Activated CD8-positive, alpha-beta memory T cell treated with anti-CD3 and anti-CD28 coated beads for 36 hours (primary cell): Measurements from ENCODE around the gene NT5DC2. TPM values are rescaled to one million over a fixed set of nuclear protein-coding genes. Genes with fewer than 3 reads are reported as not detected.

ENCODE experiments used
- CTCF ChIA-PET: fragments of 350-600 bp; sonication (Branson Sonifier 250); formaldehyde crosslinking; loops from one replicate; lab custom pipeline; 2021; ENCODE audit warnings: antibody characterized with exemption; lab: Charles Lee
- POLR2A ChIA-PET: fragments of 350-600 bp; sonication (Branson Sonifier 250); formaldehyde crosslinking; loops from one replicate; lab custom pipeline; 2021; ENCODE audit warnings: antibody characterized with exemption; lab: Charles Lee
- total RNA-seq, 2 experiments: library from RNA; stranded (reverse); gene quantifications; one replicate each; pipeline ENCODE4 v1.2.3, GENCODE V29; 2021

The NT5DC2 gene
- total RNA-seq, 2 experiments from 2014 or later: 97.3 to 99.2 TPM

DNA sequence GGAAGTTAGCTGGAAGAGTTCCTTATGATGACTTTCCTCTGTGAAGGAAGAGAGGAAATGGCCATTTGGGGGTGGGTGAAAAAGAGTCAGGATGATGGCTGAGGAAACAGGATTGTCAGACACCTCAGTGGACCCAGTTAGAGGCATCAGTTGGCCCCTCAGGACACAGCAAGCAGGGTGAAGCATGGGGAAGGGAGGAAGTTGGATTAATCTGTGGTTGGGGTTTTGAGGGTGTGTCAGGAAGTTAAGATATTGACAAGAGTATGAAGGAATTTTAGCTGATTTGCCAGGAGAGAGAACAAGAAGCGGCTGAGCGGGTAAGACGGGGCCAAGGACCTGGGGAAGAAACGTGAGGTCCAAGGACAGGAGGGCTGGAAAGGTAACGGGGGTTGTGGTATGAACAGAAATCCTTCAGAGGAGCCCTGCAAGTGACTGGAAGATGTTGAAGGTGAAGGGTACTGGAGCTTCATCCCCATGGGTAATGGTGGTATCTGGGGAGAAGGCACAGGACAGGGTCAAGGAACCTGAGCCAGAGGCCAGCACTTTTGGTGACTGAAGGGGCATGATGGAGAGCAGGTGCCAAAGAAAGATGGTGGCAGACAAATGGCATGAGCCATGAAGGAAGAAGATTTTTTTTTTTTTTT, 5.5 kb upstream of the NT5DC2 start:
- ChIA-PET POLR2A (interaction anchor here (0.7 kb wide), 1 partner anchor 1018 kb away, joined by 5 read pairs; no protein-coding TSS in a partner anchor), CTCF (interaction anchor here (0.7 to 1.2 kb wide), 2 partner anchors 13 to 118 kb away, joined by 3 read pairs; no protein-coding TSS in a partner anchor)

DNA sequence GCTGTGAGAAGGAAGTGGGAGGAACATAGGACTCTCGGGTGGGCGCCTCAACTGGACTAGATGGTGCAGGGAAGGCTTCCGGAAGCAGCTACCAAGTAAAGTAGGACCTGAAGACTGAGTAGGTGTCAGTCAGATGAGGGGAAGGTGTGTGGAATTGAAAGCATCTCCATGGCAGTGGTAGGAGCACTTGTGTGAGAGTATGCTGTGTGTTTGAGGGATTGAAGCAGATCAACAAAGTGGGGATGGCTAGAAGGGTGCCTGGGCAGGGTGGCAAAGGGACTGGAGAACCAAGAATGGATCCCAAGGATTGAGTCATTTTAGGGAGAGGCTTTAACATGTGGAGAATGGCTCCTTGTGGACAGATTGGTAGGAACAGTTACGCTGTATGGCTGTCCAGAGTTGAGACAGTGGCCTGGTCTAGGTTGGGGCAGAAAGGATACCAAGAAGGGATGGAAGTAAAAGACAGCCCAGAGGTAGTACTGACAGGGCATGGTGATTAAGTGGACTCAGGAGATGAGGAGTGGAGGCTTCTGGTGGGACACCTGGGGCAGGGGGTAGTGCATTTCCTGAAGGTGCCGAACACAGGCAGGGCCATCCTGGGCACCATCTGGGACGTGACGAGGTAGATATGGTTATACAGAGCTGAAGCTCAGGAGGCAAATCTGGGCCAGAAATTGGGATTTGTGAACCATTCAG, 4.2 kb upstream of the NT5DC2 start:
- ChIA-PET POLR2A (no interaction called here), CTCF (interaction anchor here (1.0 kb wide), 1 partner anchor 98 kb away, joined by 3 read pairs; no protein-coding TSS in a partner anchor)

DNA sequence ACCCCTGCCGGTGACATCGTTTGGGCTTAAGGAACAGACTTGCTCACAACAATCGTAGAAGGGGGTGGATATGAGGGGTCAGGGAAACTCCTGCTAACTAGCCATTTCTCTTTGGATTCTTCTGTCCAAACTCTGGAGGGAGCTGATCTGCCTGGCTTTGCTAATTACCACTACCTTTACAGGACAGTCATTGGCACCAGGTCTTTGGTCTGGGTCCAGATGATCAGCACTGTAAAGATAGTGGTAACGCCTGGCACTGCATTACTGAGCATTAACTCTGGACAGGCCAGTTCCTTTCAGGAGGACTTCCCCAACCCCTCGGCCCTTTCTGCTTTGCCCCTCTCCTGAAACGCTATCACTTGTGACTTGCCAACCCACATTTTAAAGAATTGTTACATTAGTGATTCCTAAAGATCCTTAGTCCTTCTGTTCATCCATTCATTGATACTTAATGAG, 3.5 kb upstream of the NT5DC2 start:
- CTCF ChIA-PET: interaction anchor here (1.0 kb wide), 1 partner anchor 98 kb away, joined by 3 read pairs; no protein-coding TSS in a partner anchor
- POLR2A ChIA-PET: no interaction called here

DNA sequence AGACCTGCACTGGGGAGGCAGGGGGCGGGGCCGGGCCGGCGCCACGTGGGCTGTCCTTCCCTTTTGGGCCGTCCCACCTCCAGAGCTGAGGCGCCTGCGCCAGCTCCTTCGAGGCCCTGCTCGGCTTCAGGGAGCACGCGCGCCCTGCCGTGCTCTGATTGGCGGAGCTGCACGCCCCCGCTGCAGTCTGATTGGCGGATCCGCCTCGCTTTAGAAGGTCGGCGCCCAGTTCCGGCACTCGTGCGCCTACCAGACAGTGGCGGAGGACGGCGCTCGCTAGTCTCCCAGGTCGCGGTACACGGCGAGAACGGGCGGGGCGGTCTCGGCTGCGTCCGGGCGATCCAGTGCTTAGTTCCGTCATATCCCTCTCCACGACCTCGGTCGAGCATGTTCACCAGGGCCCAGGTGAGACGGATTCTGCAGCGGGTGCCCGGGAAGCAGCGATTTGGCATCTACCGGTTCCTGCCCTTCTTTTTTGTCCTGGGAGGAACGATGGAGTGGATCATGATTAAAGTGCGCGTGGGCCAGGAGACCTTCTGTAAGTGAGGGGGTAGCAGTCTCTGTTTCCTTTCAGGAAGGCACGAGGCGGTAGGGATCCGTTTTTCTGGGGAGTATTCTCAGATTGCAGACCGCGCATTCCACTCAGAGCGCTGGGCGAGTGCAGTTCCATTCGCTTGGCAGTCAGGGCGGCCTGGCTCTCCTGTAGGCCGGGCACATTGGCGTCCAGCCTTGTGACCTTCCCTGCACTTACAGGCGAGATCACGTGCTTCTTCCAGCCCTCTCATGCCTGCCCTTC, 2.9 kb upstream of the NT5DC2 start, which contains the start of gene UQCC5:
TSS of gene UQCC5 (plus strand) at position 237 of the 796 bp plus-strand sequence. CDS start at position 388, 151 bp downstream.
- CTCF ChIA-PET: interaction anchor here (0.7 to 1.3 kb wide), 5 partner anchors 8 to 482 kb away, joined by 3 read pairs; no protein-coding TSS in a partner anchor
- POLR2A ChIA-PET: interaction anchor here (0.7 to 1.2 kb wide), 4 partner anchors 10 to 169 kb away, joined by 3 read pairs; partner anchors contain the start of genes GLT8D1 and SPCS1

DNA sequence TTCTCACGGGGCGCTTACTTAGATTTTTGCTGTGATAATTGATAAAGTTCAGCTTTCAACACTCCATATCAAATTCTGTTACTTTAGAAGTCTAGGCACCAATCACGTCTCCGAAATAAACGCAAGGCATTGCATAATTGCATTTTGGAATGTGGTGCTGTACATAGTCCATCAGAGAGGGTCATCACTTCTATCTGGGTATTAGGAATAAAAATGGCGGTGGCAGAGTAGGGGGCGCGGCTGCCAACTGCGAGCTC, 2.4 kb upstream of the NT5DC2 start:
- CTCF ChIA-PET: interaction anchor here (0.7 to 1.3 kb wide), 4 partner anchors 9 to 481 kb away, joined by 3 read pairs; no protein-coding TSS in a partner anchor
- POLR2A ChIA-PET: interaction anchor here (0.7 to 1.2 kb wide), 4 partner anchors 9 to 169 kb away, joined by 3 read pairs; partner anchors contain the start of genes GLT8D1 and SPCS1

DNA sequence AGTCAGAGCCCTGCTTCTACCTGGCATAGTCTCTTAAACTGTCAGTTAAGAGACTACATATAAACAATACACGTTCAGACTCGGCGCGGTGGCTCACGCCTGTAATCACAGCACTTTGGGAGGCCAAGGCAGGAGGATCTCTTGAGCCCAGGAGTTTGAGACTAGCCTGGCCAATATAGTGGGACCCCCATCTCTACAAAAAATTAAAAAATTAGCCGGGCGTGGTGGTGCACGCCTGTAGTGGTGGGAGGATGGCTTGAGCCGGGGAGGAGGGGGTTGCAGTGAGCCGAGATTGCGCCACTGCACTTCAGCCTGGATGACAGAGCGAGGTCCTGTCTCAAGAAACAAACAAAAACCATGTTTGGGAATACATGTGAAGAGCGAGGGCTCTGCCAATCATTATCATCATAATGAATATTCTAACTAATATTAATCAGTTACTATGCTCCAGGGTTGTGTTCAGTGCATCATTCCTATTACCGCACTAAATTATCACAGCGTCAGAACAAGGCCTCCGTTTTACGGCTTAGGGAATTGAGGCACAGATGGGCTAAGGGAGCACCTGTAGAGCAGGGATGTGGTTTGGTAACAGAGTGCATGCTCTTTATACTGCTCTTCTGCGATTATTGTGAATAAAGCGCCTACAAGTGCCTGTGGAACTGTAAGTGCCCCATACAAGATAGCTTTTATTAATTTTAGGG, 1.9 kb upstream of the NT5DC2 start:
- ChIA-PET POLR2A (interaction anchor here (0.7 to 1.2 kb wide), 4 partner anchors 9 to 170 kb away, joined by 3 read pairs; partner anchors contain the start of genes GLT8D1 and SPCS1), CTCF (interaction anchor here (0.7 to 1.3 kb wide), 4 partner anchors 9 to 481 kb away, joined by 3 read pairs; no protein-coding TSS in a partner anchor)

DNA sequence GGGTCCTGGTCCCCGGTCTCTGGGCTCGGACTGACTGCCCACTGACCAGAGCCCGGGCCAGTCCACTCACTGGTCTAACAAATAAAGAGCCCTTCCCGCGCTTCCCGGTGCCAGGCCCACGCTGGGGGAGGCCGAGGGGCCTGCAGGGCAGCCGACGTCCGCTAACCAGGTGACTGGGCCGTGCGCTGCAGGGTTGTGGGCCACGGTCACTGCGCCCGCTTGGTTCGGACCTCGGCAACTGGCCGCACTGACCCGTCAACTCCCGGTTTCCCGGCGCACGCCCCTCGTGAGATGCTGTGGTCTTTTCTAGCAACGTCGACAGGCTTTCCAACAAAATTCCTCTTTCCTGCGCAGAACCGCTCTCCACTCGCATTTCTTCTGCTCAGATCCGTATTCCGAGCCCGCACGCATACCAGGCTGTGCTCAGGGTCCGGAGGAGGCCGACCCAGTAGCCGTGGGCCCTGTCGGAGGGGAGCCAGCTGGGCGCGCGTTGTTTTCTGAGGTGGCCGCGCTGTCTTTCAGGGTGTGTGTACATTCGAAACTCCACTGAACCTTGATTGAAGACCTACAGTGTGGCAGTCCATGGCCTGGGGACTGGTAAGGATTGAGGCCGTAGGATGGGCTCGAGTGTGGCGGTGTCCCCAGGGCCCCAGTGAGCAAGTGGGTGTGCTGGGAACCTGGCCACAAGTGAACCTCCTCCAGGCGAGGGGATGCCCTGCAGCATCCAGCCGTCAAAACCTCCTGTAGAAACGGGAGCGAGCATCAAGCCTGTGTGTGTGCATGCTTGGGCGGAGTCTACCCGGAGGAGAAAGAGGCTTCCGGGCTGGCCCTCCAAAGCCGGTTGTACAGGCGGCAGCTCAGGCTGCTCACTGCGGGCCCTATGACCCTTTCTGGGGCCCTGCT, 875 bp upstream of the NT5DC2 start:
- ChIA-PET POLR2A (interaction anchor here (0.6 kb wide), 1 partner anchor 134 kb away, joined by 3 read pairs; no protein-coding TSS in a partner anchor), CTCF (no interaction called here)

DNA sequence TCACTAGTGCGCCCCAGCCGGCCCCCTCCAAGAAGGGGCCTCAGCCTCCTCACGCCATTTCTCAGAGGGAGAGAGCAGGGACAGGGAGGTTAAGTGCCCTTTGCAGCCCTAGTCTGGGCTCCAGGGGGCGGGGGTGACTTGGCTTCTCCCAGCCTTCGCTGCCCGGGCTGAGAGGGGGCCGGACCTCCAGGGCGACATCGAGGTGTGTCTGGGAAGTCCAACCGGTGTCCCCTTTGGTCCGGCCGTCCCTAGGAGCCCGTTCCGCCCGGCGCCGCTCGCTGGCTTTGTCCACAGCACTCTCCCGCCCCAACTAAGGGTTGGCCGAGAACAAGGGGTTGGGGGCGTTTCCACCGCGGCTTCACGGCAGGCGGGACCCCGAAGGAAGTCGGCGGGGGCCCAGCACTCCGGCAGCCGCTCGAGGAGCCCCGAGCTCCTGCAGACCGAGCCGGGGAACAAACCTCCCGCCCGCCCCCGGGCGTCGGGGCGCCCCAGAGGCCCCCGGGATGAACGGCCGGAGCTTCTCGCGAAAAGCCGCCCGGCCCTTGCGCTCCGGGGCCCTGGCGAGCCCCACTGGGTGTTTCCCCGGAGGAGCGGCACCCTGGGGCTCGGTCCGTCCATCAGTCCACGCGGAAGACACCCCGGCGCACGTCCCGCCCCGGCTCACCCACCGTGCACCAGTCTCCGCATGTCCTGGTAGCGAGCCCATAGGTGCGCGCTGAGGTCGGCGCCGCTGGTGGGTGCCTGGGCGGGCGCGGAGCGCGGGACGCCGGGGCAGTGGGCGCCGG, 627 bp downstream of the NT5DC2 start:
- ChIA-PET CTCF (no interaction called here), POLR2A (interaction anchor here (0.6 to 1.0 kb wide), 2 partner anchors 9 to 87 kb away, joined by 3 read pairs; no protein-coding TSS in a partner anchor)

DNA sequence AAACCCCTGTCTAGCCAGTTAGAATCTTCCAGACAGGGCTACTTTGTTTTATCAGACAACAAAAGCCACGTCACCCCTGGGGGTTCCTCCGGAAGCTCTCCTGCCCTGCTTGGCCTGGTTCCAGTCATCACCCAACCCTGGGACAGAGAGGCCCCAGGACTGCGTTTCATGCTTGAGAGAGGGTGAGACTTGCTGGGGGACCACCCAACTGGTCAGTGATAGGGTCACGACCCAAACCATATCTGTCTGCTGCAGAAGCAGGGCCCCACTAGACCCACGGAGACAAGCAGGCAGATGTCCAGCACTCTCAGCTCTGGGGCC, 1.2 kb downstream of the NT5DC2 start:
- CTCF ChIA-PET: no interaction called here
- POLR2A ChIA-PET: interaction anchor here (0.6 to 1.0 kb wide), 2 partner anchors 9 to 88 kb away, joined by 3 read pairs; no protein-coding TSS in a partner anchor

DNA sequence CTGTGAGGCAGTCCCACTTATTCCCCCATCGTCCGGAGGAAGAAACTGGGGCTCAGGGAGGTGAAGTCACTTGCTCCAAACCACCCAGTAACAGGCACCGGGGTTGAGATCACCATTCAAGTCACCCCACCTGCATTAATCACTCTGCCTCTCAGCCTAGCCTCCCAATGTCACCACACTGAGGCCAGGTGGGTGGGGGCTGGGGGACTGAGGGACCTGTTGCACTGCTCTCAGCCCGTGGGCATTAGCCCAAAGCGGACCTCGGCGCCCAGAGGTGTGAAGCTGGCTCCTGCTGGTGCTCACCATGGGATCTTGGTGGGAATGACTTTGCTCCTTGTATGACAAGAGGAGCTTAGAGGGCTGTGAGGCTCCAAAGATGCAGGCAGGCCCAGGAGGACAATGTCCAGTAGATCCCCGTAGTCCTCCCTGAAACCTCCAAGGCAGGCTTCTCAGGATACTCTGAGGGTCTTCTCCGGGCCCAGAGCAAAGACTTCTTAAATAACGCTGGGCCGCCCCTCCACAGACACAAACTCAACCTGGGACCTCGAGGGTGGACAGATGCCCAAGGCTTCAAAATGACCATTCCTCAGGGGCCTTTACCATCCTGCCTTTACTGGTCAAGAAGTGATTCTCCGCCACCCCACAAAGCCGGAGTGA, 1.7 kb downstream of the NT5DC2 start:
- POLR2A ChIA-PET: no interaction called here
- CTCF ChIA-PET: no interaction called here

DNA sequence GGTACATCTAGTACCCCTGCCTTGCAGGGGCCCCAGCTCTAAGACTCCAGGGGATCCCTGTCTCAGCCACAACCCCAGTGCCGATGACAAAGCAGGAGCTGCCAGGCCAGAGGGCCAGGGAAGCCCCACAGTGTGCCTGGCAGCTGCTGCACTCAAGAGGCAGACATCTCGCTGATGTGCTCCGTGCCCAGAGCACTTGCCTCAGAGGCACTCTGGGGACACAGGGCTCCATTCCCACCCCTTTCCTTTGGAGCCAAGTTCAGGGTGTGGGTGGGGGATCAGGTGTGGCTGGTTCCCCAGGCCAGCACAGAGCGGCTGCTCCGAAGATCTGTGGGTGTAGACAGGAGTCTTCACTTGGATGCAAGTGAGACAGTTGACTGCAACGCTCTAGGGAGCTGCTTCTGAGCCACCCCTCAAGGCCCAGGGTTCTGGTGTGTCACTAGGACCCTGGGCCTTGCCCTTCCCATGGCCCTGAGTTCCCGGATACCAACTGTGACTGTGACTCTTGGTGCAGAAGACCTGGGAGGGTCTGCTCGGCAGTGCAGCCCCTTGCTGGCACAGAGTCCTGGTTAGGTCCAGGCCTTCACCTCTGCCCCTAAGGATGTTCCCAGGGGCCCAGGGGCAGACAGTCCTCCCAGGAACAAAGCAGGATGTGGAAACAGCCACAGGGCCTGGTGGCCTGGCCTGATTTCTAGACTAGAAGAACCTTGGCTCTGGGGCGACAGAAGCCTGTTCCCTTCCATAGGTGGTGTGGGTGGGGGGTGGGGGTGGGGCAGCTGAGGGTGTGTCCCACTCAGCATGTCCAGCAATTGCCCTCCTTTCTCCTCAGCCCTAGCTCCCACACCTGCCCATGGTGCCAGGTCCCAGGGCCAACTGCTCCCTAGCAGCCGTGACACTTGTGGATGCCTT, 2.5 kb downstream of the NT5DC2 start:
- ChIA-PET CTCF (interaction anchor here (1.2 kb wide), 1 partner anchor 132 kb away, joined by 3 read pairs; no protein-coding TSS in a partner anchor), POLR2A (no interaction called here)

DNA sequence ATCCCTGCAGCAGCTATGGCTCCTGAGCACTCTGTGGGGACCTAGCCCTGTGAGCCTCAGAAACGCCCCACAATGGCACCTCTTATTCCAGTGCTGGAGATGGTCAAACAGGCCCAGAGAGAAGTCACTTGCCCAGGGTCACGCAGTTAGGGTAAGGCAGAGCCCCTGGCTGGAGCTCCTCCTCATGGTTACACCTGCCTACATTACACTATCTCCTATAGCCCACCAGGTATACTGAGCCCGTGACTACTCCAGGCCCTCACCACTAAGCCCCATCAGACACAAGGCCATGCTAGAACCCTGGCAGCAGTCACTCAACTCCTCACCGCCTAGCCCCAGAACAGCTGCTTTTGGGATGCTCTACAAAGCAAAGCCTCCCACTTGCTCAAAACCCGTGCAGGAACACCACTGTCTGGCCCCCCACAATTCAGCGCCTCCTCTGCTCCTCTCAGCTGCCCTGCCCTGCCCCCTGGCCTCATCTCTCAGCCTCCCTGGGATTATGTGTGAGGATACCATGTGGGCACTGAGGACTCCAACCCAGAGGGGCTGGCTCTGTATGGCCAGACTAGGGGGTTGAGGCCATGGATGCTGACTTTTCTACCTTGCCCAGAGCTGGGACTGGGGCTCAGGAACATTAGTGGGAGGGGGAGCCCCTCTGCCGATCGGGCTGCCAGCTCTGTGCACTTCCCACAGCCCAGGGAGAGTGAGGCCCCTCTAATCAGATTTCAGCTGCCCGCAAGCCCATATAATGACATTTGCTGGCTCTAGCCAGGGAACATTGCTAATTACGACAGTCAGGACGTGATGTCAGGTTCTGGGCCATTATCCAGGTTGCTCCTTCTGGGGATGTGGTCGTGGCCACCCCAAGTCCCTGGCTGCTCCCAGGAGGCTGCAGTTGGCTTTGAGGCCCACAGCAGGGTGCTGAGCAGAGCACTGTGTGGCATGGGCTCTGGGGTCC, 4.0 kb downstream of the NT5DC2 start:
- CTCF ChIA-PET: interaction anchor here (1.2 kb wide), 1 partner anchor 134 kb away, joined by 3 read pairs; no protein-coding TSS in a partner anchor
- POLR2A ChIA-PET: interaction anchor here (0.6 kb wide), 1 partner anchor 19 kb away, joined by 4 read pairs; no protein-coding TSS in a partner anchor

DNA sequence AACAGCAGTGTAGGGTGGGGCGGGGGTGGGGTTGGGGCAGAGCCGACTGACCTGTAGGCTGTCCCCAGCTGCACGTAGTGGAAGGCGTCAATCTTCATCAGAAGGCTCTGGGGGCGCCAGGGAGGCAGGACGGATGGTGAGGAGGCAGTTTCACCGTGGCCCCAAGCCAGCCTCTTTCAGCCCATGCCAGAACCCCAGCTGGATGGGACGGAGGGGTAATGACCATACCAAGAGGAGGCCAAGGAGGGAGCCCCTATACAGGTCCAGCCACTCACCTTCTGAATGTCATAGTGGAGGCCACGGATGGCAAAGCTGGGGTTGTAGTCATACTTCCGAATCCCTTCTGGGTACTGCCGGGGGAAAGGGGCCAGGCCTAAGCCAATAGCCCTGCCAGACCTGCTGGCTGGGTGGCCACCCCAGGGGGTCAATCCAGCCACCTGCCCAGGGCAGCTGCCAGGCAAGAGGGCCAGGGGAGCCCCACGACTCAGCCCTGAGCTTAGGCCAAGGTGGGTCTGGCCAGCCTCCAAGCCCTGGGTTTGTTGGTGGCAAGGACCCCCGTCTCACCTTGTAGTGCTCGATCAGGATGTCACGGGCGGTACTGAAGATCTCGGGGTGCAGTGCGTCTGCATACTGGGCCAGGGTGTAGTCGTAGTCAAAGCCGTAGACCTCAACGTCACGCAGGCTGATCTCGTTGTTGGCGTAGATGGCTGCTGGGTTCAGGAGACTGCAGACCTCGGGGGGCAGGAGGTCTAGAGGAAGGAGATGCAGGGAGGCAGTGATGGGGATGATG, 4.9 kb downstream of the NT5DC2 start:
- ChIA-PET POLR2A (interaction anchor here (0.6 kb wide), 1 partner anchor 20 kb away, joined by 4 read pairs; no protein-coding TSS in a partner anchor), CTCF (no interaction called here)
